Naive thymus-derived CD8-positive, alpha-beta T cell (primary cell): ENCODE data around the gene TUBGCP4. TPM values are rescaled to one million over a fixed set of nuclear protein-coding genes. Genes with fewer than 3 reads are reported as not detected.
A peak's percentile ranks its signal among the peaks of the same experiment; 100 is the strongest.

Source experiments
- ATAC-seq, 2 donors: fragments of 150-1000 bp; cut with Tn5 transposase in 1 of 2; sonication (Bioruptor Pico), chemical (Tn5 transposase) in 1 of 2; 1 replicate in 1 of 2; 2 replicates in 1 of 2; pipeline ENCODE4 v1.10.0; 2021; ENCODE audit warnings: mild to moderate bottlenecking in 2 of 2, moderate library complexity in 2 of 2
- POLR2A ChIA-PET: fragments of 350-600 bp; sonication (Branson Sonifier 250); formaldehyde crosslinking; loops from one replicate; lab custom pipeline; 2021; ENCODE audit warnings: antibody characterized with exemption; lab: Charles Lee
- DNase-seq, 10 donors: peaks; one replicate each; pipeline versions ENCODE4 v3.0.0 to v3.0.0-alpha.2; 2020 to 2022
- H3K27ac Mint-ChIP-seq, 10 donors: one replicate each; pipeline ENCODE4 v1.8.0; 2020 to 2022; ENCODE audit warnings: mild to moderate bottlenecking in 10 of 10, mixed read lengths in 10 of 10, moderate library complexity in 4 of 10, inconsistent platforms in 1 of 10
- H3K27me3 Mint-ChIP-seq, 5 donors: one replicate each; pipeline ENCODE4 v1.8.0; 2021 to 2022; ENCODE audit warnings: mixed read lengths in 5 of 5
- H3K36me3 Mint-ChIP-seq, 3 donors: one replicate each; pipeline ENCODE4 v1.8.0; 2020 to 2022; ENCODE audit warnings: mixed read lengths in 3 of 3, mild to moderate bottlenecking in 2 of 3, inconsistent platforms in 1 of 3
- H3K4me1 Mint-ChIP-seq, 4 donors: one replicate each; pipeline ENCODE4 v1.8.0; 2021 to 2022; ENCODE audit warnings: mixed read lengths in 4 of 4
- H3K4me3 Mint-ChIP-seq, 10 donors: one replicate each; pipeline ENCODE4 v1.8.0; 2020 to 2022; ENCODE audit warnings: mild to moderate bottlenecking in 10 of 10, mixed read lengths in 10 of 10, moderate library complexity in 6 of 10, inconsistent platforms in 1 of 10
- H3K9me3 Mint-ChIP-seq, 9 donors: one replicate each; pipeline ENCODE4 v1.8.0; 2020 to 2022; ENCODE audit warnings: mixed read lengths in 9 of 9, mild to moderate bottlenecking in 3 of 9, inconsistent platforms in 1 of 9, moderate library complexity in 1 of 9
- polyA plus RNA-seq, 3 donors: library from polyadenylated mRNA; unstranded; fragments of 300-500 nt; fragmentation: Illumina TruSeq; gene quantifications; one replicate each; pipeline ENCODE4 v1.2.3, GENCODE V29; 2021
- total RNA-seq, 8 experiments: library from RNA in 2 of 8; stranded (reverse) in 2 of 8; gene quantifications; one replicate each; pipeline ENCODE4 v1.2.3 and lab custom pipeline; 2021 to 2026

The TUBGCP4 gene
- total RNA-seq (10 to 100 TPM; 20.8 to 22.7 TPM), polyA plus RNA-seq (10 to 100 TPM in 1 of 3 donors, 1 to 10 TPM in 2; 7.6 to 15.0 (median 9.2) TPM), total RNA-seq (lab: John Stamatoyannopoulos, UW) (15.0 to 29.9 (median 17.8) reads per million in 6 experiments)

DNA sequence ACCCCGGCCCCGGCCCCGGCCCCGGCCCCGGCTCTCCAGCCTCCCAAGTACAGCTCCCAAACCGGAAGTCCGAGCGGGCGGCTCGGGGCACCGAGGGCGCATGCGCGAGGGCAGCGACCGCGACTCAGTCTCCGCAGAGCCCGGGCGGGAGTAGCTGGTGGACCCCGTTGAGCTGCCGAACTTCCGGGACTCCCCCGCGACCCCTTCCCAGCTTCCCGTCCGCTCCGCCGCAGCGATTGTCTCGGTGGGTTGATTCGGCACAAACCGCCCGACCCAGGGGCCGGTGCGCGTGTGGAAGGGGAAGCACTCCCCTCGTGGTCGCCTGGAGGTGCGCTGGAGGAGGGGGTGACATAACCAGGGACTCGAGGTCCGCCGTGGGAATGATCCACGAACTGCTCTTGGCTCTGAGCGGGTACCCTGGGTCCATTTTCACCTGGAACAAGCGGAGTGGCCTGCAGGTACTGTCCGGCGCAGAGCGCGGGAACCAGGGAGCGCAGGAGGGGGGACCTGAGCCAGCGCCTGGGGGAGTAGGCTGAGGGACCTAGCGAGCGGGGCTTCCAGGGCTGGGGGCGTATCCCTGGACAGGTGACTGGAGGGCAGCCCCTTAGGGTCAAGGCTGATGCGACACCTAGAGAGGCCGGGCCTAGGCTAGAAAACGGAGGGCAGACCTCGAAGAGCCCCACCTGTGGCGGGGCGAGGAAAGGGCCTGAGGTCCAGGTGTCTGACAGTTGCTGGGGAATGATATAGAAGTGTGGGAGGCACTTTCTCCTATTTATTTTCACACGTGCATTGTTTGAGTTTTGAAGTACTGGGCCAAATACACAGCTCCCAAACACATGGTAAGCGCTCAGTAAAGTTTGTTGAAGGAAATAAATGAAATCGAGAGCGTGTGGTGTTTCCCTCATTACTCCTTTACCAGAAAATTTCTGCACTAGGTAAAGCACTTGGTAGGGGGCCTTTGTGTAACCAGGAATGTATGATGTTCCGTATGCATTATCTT lies at the start of gene TUBGCP4, which contains the start of gene ZSCAN29:
TUBGCP4 (plus strand) TSS at position 127 of the 1,000 bp plus-strand sequence; CDS start at position 381, 254 bp downstream.
ZSCAN29 (minus strand) TSS at position 69 of the 1,000 bp plus-strand sequence. CDS start 1,130 bp downstream, outside the sequence.
- Mint-ChIP-seq H3K27ac (peak within 1 kb of the TSS; percentile 75 to 96 (median 91)), H3K4me1 (peaks cover 39 to 60% (median 52%) of the 10 kb centered on the region in 4 donors), H3K36me3 (peaks cover 32 to 33% (median 33%) of the 10 kb centered on the region in 3 donors), H3K4me3 (peak within 1 kb of the TSS; percentile 87 to 93 (median 91)), H3K27me3 (no peaks in the 10 kb centered on the region), H3K9me3 (peaks cover 3 to 39% (median 31%) of the 10 kb centered on the region in 9 donors)
- DNase-seq (peak; percentile 52 to 81 (median 68)), ATAC-seq (peak; percentile 72 to 77)
- POLR2A ChIA-PET = interaction anchor here (0.6 to 2.2 kb wide), 6 partner anchors 9 to 1098 kb away, joined by 3 to 9 read pairs (median 3); partner anchors contain the start of genes GANC, LCMT2 and TMEM87A

- H3K4me3 Mint-ChIP-seq = no peak overlapping the region
- peaks cover 0 to 2% (median 0%) of the 10 kb centered on the region in 5 donors for H3K27me3 Mint-ChIP-seq
- H3K36me3 Mint-ChIP-seq = peaks cover 0 to 11% (median 2%) of the 10 kb centered on the region in 3 donors
- no peak overlapping the region for H3K27ac Mint-ChIP-seq
- no peak for ATAC-seq
- DNase-seq = no peak
- POLR2A ChIA-PET = no interaction called here
- peaks cover 4 to 29% (median 27%) of the 10 kb centered on the region in 4 donors for H3K4me1 Mint-ChIP-seq
- peaks cover 0 to 1% (median 0%) of the 10 kb centered on the region in 9 donors for H3K9me3 Mint-ChIP-seq
These were observed 45.7 kb upstream of the TUBGCP4 start for GRCh38 chr15:43325039-43325684.

- DNase-seq (peak in 3 of 10 donors; percentile 2 to 17 (median 4)), ATAC-seq (no peak)
- peaks cover 0 to 1% (median 0%) of the 10 kb centered on the region in 9 donors for H3K9me3 Mint-ChIP-seq
- peak overlapping the region; percentile 95 to 100 (median 99) for H3K27ac Mint-ChIP-seq
- peak overlapping the region; percentile 92 to 97 (median 94) for H3K4me3 Mint-ChIP-seq
- POLR2A ChIA-PET = interaction anchor here (0.6 to 1.5 kb wide), 4 partner anchors 25 to 748 kb away, joined by 3 to 9 read pairs (median 5); partner anchors contain the start of genes TUBGCP4 and ZSCAN29
- no peaks in the 10 kb centered on the region for H3K27me3 Mint-ChIP-seq
- peaks cover 0 to 17% (median 4%) of the 10 kb centered on the region in 3 donors for H3K36me3 Mint-ChIP-seq
- peaks cover 18 to 46% (median 42%) of the 10 kb centered on the region in 4 donors for H3K4me1 Mint-ChIP-seq
These were observed 41.5 kb upstream of the TUBGCP4 start for GRCh38 chr15:43329217-43329959.

GRCh38 chr15:43329960-43330779 lies 40.7 kb upstream of the TUBGCP4 start, which contains the start of gene LCMT2:
Gene LCMT2, minus strand, starts transcription at chr15:43330573. Its CDS starts 84 bp downstream, at chr15:43330489.
- H3K4me1 Mint-ChIP-seq = peaks cover 18 to 46% (median 41%) of the 10 kb centered on the region in 4 donors
- DNase-seq = peak; percentile 75 to 96 (median 90)

DNA sequence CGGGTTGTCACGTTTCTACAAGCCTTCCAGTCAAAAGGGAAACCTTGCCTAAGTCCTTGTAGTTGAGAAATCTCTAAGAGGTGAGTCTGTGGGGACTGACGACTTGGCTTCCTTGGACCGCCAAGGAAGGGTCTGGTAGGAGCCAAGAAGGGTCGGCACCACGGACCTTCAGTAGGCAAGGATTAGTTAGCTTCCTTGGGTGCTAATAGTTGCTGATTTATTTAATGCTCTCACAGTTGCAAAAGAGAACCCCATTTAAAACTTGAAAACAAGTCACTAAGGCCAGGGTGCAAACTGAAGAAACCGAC lies 40.2 kb upstream of the TUBGCP4 start:
- peaks cover 0 to 1% (median 0%) of the 10 kb centered on the region in 9 donors for H3K9me3 Mint-ChIP-seq
- DNase-seq = no peak
- no peaks in the 10 kb centered on the region for H3K27me3 Mint-ChIP-seq
- peak overlapping the region; percentile 95 to 100 (median 99) for H3K27ac Mint-ChIP-seq
- POLR2A ChIA-PET = no interaction called here
- peak; percentile 16 to 26 for ATAC-seq
- H3K4me1 Mint-ChIP-seq = peaks cover 17 to 45% (median 38%) of the 10 kb centered on the region in 4 donors
- peak overlapping the region; percentile 92 to 97 (median 94) for H3K4me3 Mint-ChIP-seq
- peaks cover 0 to 22% (median 16%) of the 10 kb centered on the region in 3 donors for H3K36me3 Mint-ChIP-seq

More at GRCh38 chr15:43329960-43330779, 40.7 kb upstream of the TUBGCP4 start, which contains the start of gene LCMT2:
- Mint-ChIP-seq H3K36me3 (peaks cover 0 to 18% (median 10%) of the 10 kb centered on the region in 3 donors), H3K9me3 (peaks cover 0 to 1% (median 0%) of the 10 kb centered on the region in 9 donors), H3K27me3 (no peaks in the 10 kb centered on the region), H3K4me3 (peak within 1 kb of the TSS; percentile 92 to 97 (median 94)), H3K27ac (peak within 1 kb of the TSS; percentile 95 to 100 (median 99))
- ATAC-seq = peak; percentile 88 to 90
- POLR2A ChIA-PET = interaction anchor here (0.6 to 1.5 kb wide), 4 partner anchors 24 to 749 kb away, joined by 3 to 9 read pairs (median 5); partner anchors contain the start of genes TUBGCP4 and ZSCAN29

GRCh38 chr15:43346305-43346704 lies 24.6 kb upstream of the TUBGCP4 start:
- peak in 1 of 10 donors; percentile 8 for DNase-seq
- POLR2A ChIA-PET = no interaction called here

DNA sequence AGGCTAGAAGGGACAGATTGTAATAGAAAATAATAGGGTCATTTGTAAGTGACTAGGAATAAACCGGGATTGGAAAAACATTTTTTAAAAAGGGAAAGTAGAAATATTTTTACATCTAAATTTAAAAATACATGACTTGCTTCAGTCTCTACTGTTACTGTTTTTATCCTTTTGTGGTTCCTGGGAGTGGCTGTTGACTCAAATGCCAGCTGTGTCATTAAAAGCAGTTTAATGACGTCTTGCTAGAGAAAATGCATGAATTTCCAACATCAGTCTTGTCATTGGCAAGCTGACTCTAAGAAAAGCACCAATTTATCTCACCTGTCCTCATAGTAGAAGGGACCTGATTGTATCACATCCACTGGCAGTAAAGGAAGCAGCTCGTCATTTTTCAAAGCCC lies 23.8 kb upstream of the TUBGCP4 start:
- no peak overlapping the region for H3K4me3 Mint-ChIP-seq
- peak overlapping the region in 2 of 10 donors; percentile 7 to 13 for H3K27ac Mint-ChIP-seq
- ATAC-seq (no peak), DNase-seq (no peak)
- H3K36me3 Mint-ChIP-seq = peaks cover 7 to 54% (median 9%) of the 10 kb centered on the region in 3 donors
- no peaks in the 10 kb centered on the region for H3K9me3 Mint-ChIP-seq
- POLR2A ChIA-PET = no interaction called here
- no peaks in the 10 kb centered on the region for H3K27me3 Mint-ChIP-seq
- H3K4me1 Mint-ChIP-seq = no peaks in the 10 kb centered on the region

More at GRCh38 chr15:43346305-43346704, 24.6 kb upstream of the TUBGCP4 start:
- no peak for ATAC-seq
- H3K4me1 Mint-ChIP-seq = no peaks in the 10 kb centered on the region
- H3K27me3 Mint-ChIP-seq = no peaks in the 10 kb centered on the region
- H3K4me3 Mint-ChIP-seq = no peak overlapping the region
- H3K27ac Mint-ChIP-seq = no peak overlapping the region
- no peaks in the 10 kb centered on the region for H3K9me3 Mint-ChIP-seq
- peaks cover 7 to 47% (median 9%) of the 10 kb centered on the region in 3 donors for H3K36me3 Mint-ChIP-seq

DNA sequence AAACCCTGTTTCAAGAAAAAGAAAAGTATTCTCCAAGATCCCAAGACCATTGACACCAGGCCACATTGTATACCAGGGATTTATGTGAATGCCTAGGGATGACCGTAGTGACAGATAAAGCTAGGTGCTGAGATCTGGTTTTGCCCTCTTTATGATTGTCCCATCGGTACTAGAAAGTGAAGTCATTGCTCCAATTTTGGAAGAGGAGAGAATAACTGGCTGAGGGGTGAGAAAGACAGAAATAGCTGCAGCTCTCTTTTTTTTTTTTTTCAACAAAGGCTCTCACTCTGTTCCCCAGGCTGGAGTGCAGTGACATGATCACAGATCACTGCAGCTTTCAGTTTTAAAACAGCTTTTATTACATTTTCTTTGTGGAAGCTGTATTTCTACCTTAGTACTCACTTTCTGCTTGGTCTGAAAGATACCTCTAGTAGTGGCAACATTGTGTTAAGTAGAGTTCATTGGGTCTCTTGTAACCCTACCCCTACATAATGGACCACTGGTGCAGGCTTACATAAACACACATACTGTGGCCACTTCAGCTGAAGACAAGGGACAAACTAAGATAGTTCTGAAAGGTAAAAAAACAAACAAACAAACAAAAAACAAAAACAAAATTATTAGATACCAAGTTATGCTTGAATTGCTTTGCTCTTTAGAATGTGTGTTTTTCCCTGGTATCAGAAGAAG lies 18.1 kb upstream of the TUBGCP4 start:
- Mint-ChIP-seq H3K27me3 (no peaks in the 10 kb centered on the region), H3K4me1 (peaks cover 9 to 23% (median 17%) of the 10 kb centered on the region in 4 donors), H3K36me3 (peaks cover 1 to 41% (median 14%) of the 10 kb centered on the region in 3 donors), H3K9me3 (peaks cover 0 to 5% (median under 1%) of the 10 kb centered on the region in 9 donors), H3K27ac (peak overlapping the region in 5 of 10 donors; percentile 31 to 78 (median 69)), H3K4me3 (no peak overlapping the region)
- DNase-seq (no peak), ATAC-seq (no peak)
- POLR2A ChIA-PET = no interaction called here

- POLR2A ChIA-PET = interaction anchor here (1.1 kb wide), 1 partner anchor 15 kb away, joined by 4 read pairs; no protein-coding TSS in a partner anchor
- H3K36me3 Mint-ChIP-seq = peaks cover 58 to 81% (median 62%) of the 10 kb centered on the region in 3 donors
- no peak for ATAC-seq
- peaks cover 2 to 10% (median 5%) of the 10 kb centered on the region in 4 donors for H3K4me1 Mint-ChIP-seq
- H3K27me3 Mint-ChIP-seq = no peaks in the 10 kb centered on the region
- H3K9me3 Mint-ChIP-seq = peaks cover 0 to 78% (median 52%) of the 10 kb centered on the region in 9 donors
- H3K4me3 Mint-ChIP-seq = no peak overlapping the region
- H3K27ac Mint-ChIP-seq = no peak overlapping the region
- no peak for DNase-seq
These were observed 10.1 kb upstream of the TUBGCP4 start for GRCh38 chr15:43360821-43361220.

DNA sequence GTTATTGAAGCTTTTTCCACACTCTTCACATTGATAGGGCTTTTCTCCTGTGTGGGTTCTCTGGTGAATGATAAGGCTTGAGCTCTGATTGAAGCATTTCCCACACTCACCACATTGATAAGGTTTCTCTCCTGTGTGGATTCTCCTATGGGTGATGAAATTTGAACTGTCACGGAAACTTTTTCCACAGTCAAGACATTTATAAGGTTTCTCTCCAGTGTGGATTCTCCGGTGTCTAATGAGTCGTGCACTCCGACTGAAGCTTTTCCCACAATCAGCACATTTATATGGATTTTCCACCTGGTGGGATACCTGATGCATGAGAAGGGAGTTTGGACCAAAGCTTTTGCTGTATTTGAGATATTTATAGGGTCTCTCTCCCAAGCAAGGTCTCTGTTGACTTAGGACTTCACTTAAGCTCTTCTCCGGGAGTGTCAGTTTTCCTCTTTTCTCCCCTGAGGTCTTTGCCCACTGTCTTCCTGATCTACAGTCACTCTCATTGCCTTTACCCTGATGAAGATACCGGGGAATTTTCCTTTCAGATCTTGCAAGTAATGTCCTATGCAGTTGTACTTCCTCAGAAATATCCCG lies 9.5 kb upstream of the TUBGCP4 start:
- H3K4me1 Mint-ChIP-seq = peaks cover 3 to 14% (median 7%) of the 10 kb centered on the region in 4 donors
- H3K4me3 Mint-ChIP-seq = no peak overlapping the region
- DNase-seq = no peak
- peaks cover 63 to 84% (median 66%) of the 10 kb centered on the region in 3 donors for H3K36me3 Mint-ChIP-seq
- no peaks in the 10 kb centered on the region for H3K27me3 Mint-ChIP-seq
- ATAC-seq = no peak
- H3K27ac Mint-ChIP-seq = no peak overlapping the region
- POLR2A ChIA-PET = interaction anchor here (1.1 kb wide), 1 partner anchor 15 kb away, joined by 4 read pairs; no protein-coding TSS in a partner anchor
- H3K9me3 Mint-ChIP-seq = peaks cover 4 to 82% (median 56%) of the 10 kb centered on the region in 9 donors
